Stomach (tissue), 4 donors: ENCODE results near the gene APCDD1L.
"Not testable (repeated sequence)": the region's sequence is repeated elsewhere in the genome, so short reads cannot be mapped to it uniquely, and the experiment has no call there.

ENCODE experiments used
- CTCF ChIP-seq, 7 experiments: fragments of 450-650 bp in 4 of 7; fragments of 200-600 bp in 3 of 7; sonication (generic) in 3 of 7; IDR thresholded peaks; one replicate each; pipeline ENCODE4 v1.5.1; 2016 to 2019; ENCODE audit warnings: antibody characterized with exemption in 7 of 7, control low read depth in 2 of 7, mild to moderate bottlenecking in 1 of 7
- EP300 ChIP-seq: sonication (generic); formaldehyde crosslinking; IDR thresholded peaks from one replicate; pipeline ENCODE4 v1.6.1; 2017; ENCODE audit warnings: antibody characterized with exemption
- POLR2A ChIP-seq, 4 donors: fragments of 450-650 bp; IDR thresholded peaks; one replicate each; pipeline ENCODE4 v1.6.1; 2016; ENCODE audit warnings: antibody characterized with exemption in 4 of 4, control low read depth in 2 of 4, mild to moderate bottlenecking in 1 of 4, moderate library complexity in 1 of 4
- POLR2AphosphoS5 ChIP-seq, 3 donors: sonication (generic); formaldehyde crosslinking; IDR thresholded peaks; one replicate each; pipeline ENCODE4 v1.6.1; 2016; ENCODE audit warnings: antibody characterized with exemption in 3 of 3

GRCh38 chr20:58414216-58414615 is 101.0 kb downstream of the APCDD1L start:
- TF ChIP-seq CTCF (IDR thresholded peaks at IDR 0.05); POLR2A (IDR thresholded peaks at IDR 0.05); POLR2AphosphoS5 (IDR thresholded peaks at IDR 0.05); EP300: not testable (repeated sequence)
